NCI-H2029 treated with DMSO at 0.1 percent for 48 hours (cell line): ENCODE measurements around the gene CACNB2.
"Not testable (repeated sequence)": the region's sequence is repeated elsewhere in the genome, so short reads cannot be mapped to it uniquely, and the experiment has no call there.

Source experiments
- DNase-seq: peaks from one replicate; lab custom pipeline; 2025; lab: John Stamatoyannopoulos, UW

CACNB2 gene

GRCh38 chr10:18401416-18402195 is 261.4 kb downstream of the CACNB2 start:
- DNase-seq = no peak

GRCh38 chr10:18402853-18403252 is 262.6 kb downstream of the CACNB2 start:
- no peak for DNase-seq

GRCh38 chr10:18404530-18404929 is 264.3 kb downstream of the CACNB2 start:
- DNase-seq = no peak

GRCh38 chr10:18406136-18406535 is 265.9 kb downstream of the CACNB2 start:
- no peak for DNase-seq

GRCh38 chr10:18409599-18410397 is 269.6 kb downstream of the CACNB2 start:
- DNase-seq = no peak

GRCh38 chr10:18414061-18414460 is 273.8 kb downstream of the CACNB2 start:
- no peak for DNase-seq

- DNase-seq = no peak
Measured at GRCh38 chr10:18417950-18418527, 277.8 kb downstream of the CACNB2 start.

GRCh38 chr10:18418541-18419215 is 278.5 kb downstream of the CACNB2 start:
- DNase-seq = no peak

- no peak for DNase-seq
Measured at GRCh38 chr10:18419945-18420344, 279.7 kb downstream of the CACNB2 start.

GRCh38 chr10:18421726-18422293 is 281.6 kb downstream of the CACNB2 start:
- DNase-seq = no peak

- DNase-seq = no peak
Measured at GRCh38 chr10:18423058-18423637, 282.9 kb downstream of the CACNB2 start.

- no peak for DNase-seq
Measured at GRCh38 chr10:18424200-18424599, 284.0 kb downstream of the CACNB2 start.

- DNase-seq = no peak
Measured at GRCh38 chr10:18429335-18429734, 289.1 kb downstream of the CACNB2 start.

- DNase-seq = no peak
Measured at GRCh38 chr10:18436902-18437301, 296.7 kb downstream of the CACNB2 start.

GRCh38 chr10:18437486-18437885 is 297.3 kb downstream of the CACNB2 start:
- DNase-seq = no peak

GRCh38 chr10:18438361-18439126 is 298.3 kb downstream of the CACNB2 start:
- no peak for DNase-seq

- no peak for DNase-seq
Measured at GRCh38 chr10:18439601-18440000, 299.4 kb downstream of the CACNB2 start.

GRCh38 chr10:18445635-18446034 is 305.4 kb downstream of the CACNB2 start:
- DNase-seq = not testable (repeated sequence)

GRCh38 chr10:18446205-18446604 is 306.0 kb downstream of the CACNB2 start:
- no peak for DNase-seq

- DNase-seq = no peak
Measured at GRCh38 chr10:18449611-18450026, 309.4 kb downstream of the CACNB2 start.

- no peak for DNase-seq
Measured at GRCh38 chr10:18450298-18450697, 310.1 kb downstream of the CACNB2 start.
